ENCODE data around the gene ANTXR2. TPM values are rescaled to one million over a fixed set of nuclear protein-coding genes. Genes with fewer than 3 reads are reported as not detected.

ANTXR2 gene
- total and polyA plus RNA-seq, 2 donors (not counting 1 experiment from before 2014, with no cell fraction given) = 85.3 to 135 TPM

GRCh38 chr4:79882806-79883205 is 190.2 kb downstream of the ANTXR2 start:
- DNase-seq (ENCODE audit: low read depth in 2 of 2) = peak; percentile 17 to 54
- TF ChIP-seq EZH2 (IDR thresholded peaks at IDR 0.05; ENCODE audit: low read length, missing control alignments) (no peak), CTCF (conservative IDR thresholded peaks at IDR 0.05 in 1 of 2, IDR thresholded peaks at IDR 0.05 in 1 of 2; ENCODE audit: low read depth in 1 of 2, low read length in 2 of 2) (no peak)
- H3K27me3 ChIP-seq (ENCODE audit: control insufficient read depth, insufficient read depth, low read length) = no peaks in the 10 kb centered on the region
- H3K9me3 ChIP-seq (ENCODE audit: control insufficient read depth, insufficient read depth, low read depth, low read length) = no peaks in the 10 kb centered on the region
- H3K9ac ChIP-seq (ENCODE audit: insufficient read depth, low read length) = no peak overlapping the region
- no peak overlapping the region for H3K4me3 ChIP-seq (replicated peaks in 1 of 4; ENCODE audit: control extremely low read depth in 1 of 4, insufficient read depth in 1 of 4, low read depth in 3 of 4, low read length in 4 of 4)
- no peaks in the 10 kb centered on the region for H3K79me2 ChIP-seq (ENCODE audit: control insufficient read depth, insufficient read depth, low read length)
- no peak overlapping the region for H3K27ac ChIP-seq (ENCODE audit: insufficient read depth, low read length)
- H3K4me1 ChIP-seq (ENCODE audit: control insufficient read depth, extremely low read depth, insufficient read depth, low read length) = no peaks in the 10 kb centered on the region
- H2AFZ ChIP-seq (ENCODE audit: low read length) = no peak overlapping the region
- H4K20me1 ChIP-seq (ENCODE audit: control insufficient read depth, extremely low read depth, insufficient read depth, low read length) = no peaks in the 10 kb centered on the region
- H3K4me2 ChIP-seq (ENCODE audit: extremely low read depth, insufficient read depth, low read length) = no peak overlapping the region
- H3K36me3 ChIP-seq (ENCODE audit: control insufficient read depth, insufficient read depth, low read length) = no peaks in the 10 kb centered on the region

- no peak overlapping the region for H3K4me2 ChIP-seq (ENCODE audit: extremely low read depth, insufficient read depth, low read length)
- no peaks in the 10 kb centered on the region for H4K20me1 ChIP-seq (ENCODE audit: control insufficient read depth, extremely low read depth, insufficient read depth, low read length)
- H3K27ac ChIP-seq (ENCODE audit: insufficient read depth, low read length) = no peak overlapping the region
- H3K79me2 ChIP-seq (ENCODE audit: control insufficient read depth, insufficient read depth, low read length) = no peaks in the 10 kb centered on the region
- DNase-seq (ENCODE audit: low read depth in 2 of 2) = no peak
- no peaks in the 10 kb centered on the region for H3K4me1 ChIP-seq (ENCODE audit: control insufficient read depth, extremely low read depth, insufficient read depth, low read length)
- no peak overlapping the region for H3K9ac ChIP-seq (ENCODE audit: insufficient read depth, low read length)
- no peaks in the 10 kb centered on the region for H3K9me3 ChIP-seq (ENCODE audit: control insufficient read depth, insufficient read depth, low read depth, low read length)
- no peak overlapping the region for H2AFZ ChIP-seq (ENCODE audit: low read length)
- TF ChIP-seq CTCF (conservative IDR thresholded peaks at IDR 0.05 in 1 of 2, IDR thresholded peaks at IDR 0.05 in 1 of 2; ENCODE audit: low read depth in 1 of 2, low read length in 2 of 2) (no peak), EZH2 (IDR thresholded peaks at IDR 0.05; ENCODE audit: low read length, missing control alignments) (no peak)
- no peak overlapping the region for H3K4me3 ChIP-seq (replicated peaks in 1 of 4; ENCODE audit: control extremely low read depth in 1 of 4, insufficient read depth in 1 of 4, low read depth in 3 of 4, low read length in 4 of 4)
- H3K36me3 ChIP-seq (ENCODE audit: control insufficient read depth, insufficient read depth, low read length) = no peaks in the 10 kb centered on the region
- no peaks in the 10 kb centered on the region for H3K27me3 ChIP-seq (ENCODE audit: control insufficient read depth, insufficient read depth, low read length)
Measured at GRCh38 chr4:79881407-79881806, 191.6 kb downstream of the ANTXR2 start.

GRCh38 chr4:79877511-79877910 is 195.5 kb downstream of the ANTXR2 start:
- no peak for TF ChIP-seq EZH2 (IDR thresholded peaks at IDR 0.05; ENCODE audit: low read length, missing control alignments)
- no peak for TF ChIP-seq CTCF (conservative IDR thresholded peaks at IDR 0.05 in 1 of 2, IDR thresholded peaks at IDR 0.05 in 1 of 2; ENCODE audit: low read depth in 1 of 2, low read length in 2 of 2)

More at GRCh38 chr4:79877511-79877910, 195.5 kb downstream of the ANTXR2 start:
- no peaks in the 10 kb centered on the region for H3K9me3 ChIP-seq (ENCODE audit: control insufficient read depth, insufficient read depth, low read depth, low read length)
- H3K79me2 ChIP-seq (ENCODE audit: control insufficient read depth, insufficient read depth, low read length) = no peaks in the 10 kb centered on the region
- H3K27me3 ChIP-seq (ENCODE audit: control insufficient read depth, insufficient read depth, low read length) = no peaks in the 10 kb centered on the region
- H3K4me3 ChIP-seq (replicated peaks in 1 of 4; ENCODE audit: control extremely low read depth in 1 of 4, insufficient read depth in 1 of 4, low read depth in 3 of 4, low read length in 4 of 4) = no peak overlapping the region
- no peaks in the 10 kb centered on the region for H4K20me1 ChIP-seq (ENCODE audit: control insufficient read depth, extremely low read depth, insufficient read depth, low read length)
- H2AFZ ChIP-seq (ENCODE audit: low read length) = no peak overlapping the region
- H3K4me1 ChIP-seq (ENCODE audit: control insufficient read depth, extremely low read depth, insufficient read depth, low read length) = no peaks in the 10 kb centered on the region
- H3K9ac ChIP-seq (ENCODE audit: insufficient read depth, low read length) = no peak overlapping the region
- H3K4me2 ChIP-seq (ENCODE audit: extremely low read depth, insufficient read depth, low read length) = no peak overlapping the region
- no peak overlapping the region for H3K27ac ChIP-seq (ENCODE audit: insufficient read depth, low read length)
- no peaks in the 10 kb centered on the region for H3K36me3 ChIP-seq (ENCODE audit: control insufficient read depth, insufficient read depth, low read length)
- DNase-seq (ENCODE audit: low read depth in 2 of 2) = no peak

Measured in fibroblast of lung (primary cell).